NCI-H1048 (cell line): ENCODE measurements around the gene PWWP2B.
A peak's percentile ranks its signal among the peaks of the same experiment; 100 is the strongest.

ENCODE experiments used
- DNase-seq: peaks from one replicate; lab custom pipeline; 2025; lab: John Stamatoyannopoulos, UW

The PWWP2B gene

GRCh38 chr10:132447446-132448247, 50.6 kb downstream of the PWWP2B start:
- no peak for DNase-seq

GRCh38 chr10:132448248-132448731, 51.3 kb downstream of the PWWP2B start:
- DNase-seq: no peak

- DNase-seq: no peak
Measured at GRCh38 chr10:132449051-132449810, 52.2 kb downstream of the PWWP2B start.

GRCh38 chr10:132449811-132450181, 52.8 kb downstream of the PWWP2B start:
- DNase-seq: no peak

- DNase-seq: no peak
Measured at GRCh38 chr10:132450466-132450824, 53.4 kb downstream of the PWWP2B start.

GRCh38 chr10:132450825-132451505, 54.0 kb downstream of the PWWP2B start:
- no peak for DNase-seq

- no peak for DNase-seq
Measured at GRCh38 chr10:132451506-132452215, 54.7 kb downstream of the PWWP2B start.

GRCh38 chr10:132452216-132452650, 55.2 kb downstream of the PWWP2B start:
- DNase-seq: no peak

GRCh38 chr10:132452651-132453469, 55.9 kb downstream of the PWWP2B start:
- peak; percentile 53 for DNase-seq

GRCh38 chr10:132453470-132453861, 56.5 kb downstream of the PWWP2B start:
- DNase-seq: no peak

- DNase-seq: no peak
Measured at GRCh38 chr10:132454296-132455198, 57.5 kb downstream of the PWWP2B start.

GRCh38 chr10:132455441-132455971, 58.5 kb downstream of the PWWP2B start:
- no peak for DNase-seq

- DNase-seq: no peak
Measured at GRCh38 chr10:132455986-132456847, 59.2 kb downstream of the PWWP2B start.

GRCh38 chr10:132456881-132457280, 59.9 kb downstream of the PWWP2B start:
- DNase-seq: no peak

- no peak for DNase-seq
Measured at GRCh38 chr10:132457328-132458070, 60.5 kb downstream of the PWWP2B start.

GRCh38 chr10:132458071-132458585, 61.1 kb downstream of the PWWP2B start:
- DNase-seq: no peak

- DNase-seq: no peak
Measured at GRCh38 chr10:132458586-132459300, 61.7 kb downstream of the PWWP2B start.
